Measurements from ENCODE around the gene EFNA5.

The EFNA5 gene

GRCh38 chr5:107567901-107568671 lies 102.7 kb downstream of the EFNA5 start:
- DNase-seq, result peak; percentile 55 to 62

GRCh38 chr5:107566986-107567385 lies 103.8 kb downstream of the EFNA5 start:
- no peak for DNase-seq

GRCh38 chr5:107565791-107566767 lies 104.7 kb downstream of the EFNA5 start:
- no peak for DNase-seq

- no peak for DNase-seq
These were observed 105.8 kb downstream of the EFNA5 start for GRCh38 chr5:107564931-107565372.

DNA sequence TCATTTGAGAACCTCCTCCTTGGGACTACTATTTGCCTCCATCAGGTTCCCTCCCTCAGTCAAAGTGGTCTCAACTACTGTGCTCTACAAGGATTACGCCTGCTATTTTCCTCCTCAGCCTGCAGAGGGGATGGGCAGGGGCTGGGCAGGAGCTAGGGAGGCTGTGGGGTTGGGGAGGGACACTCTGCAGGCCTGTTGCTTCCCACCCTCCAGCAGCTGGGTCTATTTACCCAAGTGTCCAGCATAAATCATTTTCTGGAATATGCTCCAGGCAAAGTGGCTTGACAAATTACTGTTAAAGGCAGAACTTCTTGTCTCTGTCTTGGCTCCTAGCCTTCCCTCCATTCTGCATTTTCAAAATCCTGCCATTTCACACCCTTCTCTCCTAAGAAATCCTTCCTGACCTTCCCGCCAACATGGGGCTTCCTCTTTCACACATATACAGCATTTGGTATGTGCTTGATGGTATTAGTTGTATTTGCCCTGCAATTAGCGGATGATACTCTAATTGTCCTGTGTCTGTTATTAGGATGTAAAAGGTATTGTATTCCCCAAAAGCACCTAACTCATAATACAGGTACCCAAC lies 106.7 kb downstream of the EFNA5 start:
- DNase-seq, result peak; percentile 70 to 78

- no peak for DNase-seq
These were observed 110.4 kb downstream of the EFNA5 start for GRCh38 chr5:107560377-107560776.

DNA sequence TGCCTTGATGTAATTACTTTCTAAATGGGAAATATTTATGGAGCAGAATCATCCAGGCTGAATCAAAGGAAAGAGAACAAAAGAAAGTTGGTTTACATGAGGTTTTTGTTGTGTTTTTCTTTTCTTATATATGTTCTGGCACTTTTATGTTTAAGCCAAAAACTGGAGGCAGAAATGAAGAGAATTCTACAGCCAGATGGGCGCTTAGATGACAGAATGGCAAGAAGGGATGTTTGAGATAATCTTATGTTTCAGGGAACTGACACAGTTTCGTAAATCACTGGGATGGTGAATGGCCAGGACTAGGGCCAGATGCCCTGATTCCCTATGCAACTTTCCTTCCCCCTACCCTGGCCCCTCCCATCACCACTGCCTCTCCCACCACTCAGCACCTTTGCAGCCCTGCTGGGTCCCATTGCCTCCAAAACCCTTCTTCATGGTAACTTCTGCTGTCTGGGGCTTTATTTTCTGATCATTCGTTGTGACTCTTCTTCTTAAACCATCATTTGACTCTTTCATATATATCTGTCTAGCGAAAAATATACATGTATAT lies 111.8 kb downstream of the EFNA5 start:
- DNase-seq, result peak in 1 of 2 experiments; percentile 15

DNA sequence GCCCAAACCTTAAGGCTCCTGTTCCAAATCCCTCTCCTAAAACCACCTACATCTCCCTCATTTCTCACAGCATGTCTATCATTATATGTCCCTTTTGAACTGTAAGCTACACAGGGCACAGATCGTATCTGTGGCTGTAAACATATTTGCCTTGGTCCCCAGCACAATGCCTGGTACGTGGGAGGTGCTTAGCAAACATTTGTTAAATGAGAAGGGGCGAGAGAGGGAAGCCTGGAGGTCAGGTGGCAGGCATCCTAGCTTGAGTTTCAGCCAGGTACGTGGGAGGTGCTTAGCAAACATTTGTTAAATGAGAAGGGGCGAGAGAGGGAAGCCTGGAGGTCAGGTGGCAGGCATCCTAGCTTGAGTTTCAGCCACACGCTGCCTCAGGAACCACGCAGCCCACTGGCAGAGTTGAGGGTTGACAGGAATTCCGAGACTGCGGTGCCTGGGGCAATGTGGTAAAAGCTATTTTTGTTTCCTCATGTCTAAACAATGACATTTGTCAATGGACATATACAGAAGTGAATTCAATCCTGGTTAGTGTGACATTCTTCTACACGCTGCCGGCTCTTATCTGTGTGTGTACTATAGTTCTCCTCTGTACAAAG lies 113.6 kb downstream of the EFNA5 start:
- DNase-seq, result peak in 1 of 2 experiments; percentile 33

- no peak for DNase-seq
These were observed 114.2 kb downstream of the EFNA5 start for GRCh38 chr5:107556575-107556974.

DNA sequence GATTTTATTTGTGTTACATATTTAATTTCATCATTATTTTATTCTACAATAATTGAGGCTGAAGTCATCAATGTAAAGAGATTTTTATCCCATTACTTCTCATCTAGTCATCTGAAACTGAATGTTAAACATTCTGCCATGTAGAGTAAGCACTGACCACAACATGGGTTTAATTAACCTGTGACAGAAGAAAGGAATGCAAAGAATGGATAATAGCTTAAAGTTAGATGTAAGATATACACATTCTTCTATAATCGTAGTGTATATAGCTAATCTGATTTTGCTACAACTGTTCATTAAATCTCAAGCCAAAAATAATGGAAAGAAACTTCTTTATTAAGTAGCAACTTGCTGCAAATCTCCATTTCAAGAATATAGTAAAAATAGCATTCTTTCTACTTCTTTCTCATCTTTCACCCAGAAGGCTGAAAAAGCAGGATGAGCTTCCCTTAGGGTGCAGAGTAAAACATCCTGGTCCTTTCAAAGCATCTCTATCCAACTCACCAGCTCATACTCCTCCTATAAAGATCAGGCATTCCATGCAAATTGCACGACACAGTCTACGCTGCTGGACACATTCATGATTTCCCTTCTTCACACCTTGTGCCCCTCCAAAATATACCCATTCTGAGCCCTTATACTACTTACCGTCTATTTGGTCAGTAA lies 115.2 kb downstream of the EFNA5 start:
- DNase-seq, result no peak

- DNase-seq, result peak in 1 of 2 experiments; percentile 8
These were observed 115.8 kb downstream of the EFNA5 start for GRCh38 chr5:107554776-107555424.

DNA sequence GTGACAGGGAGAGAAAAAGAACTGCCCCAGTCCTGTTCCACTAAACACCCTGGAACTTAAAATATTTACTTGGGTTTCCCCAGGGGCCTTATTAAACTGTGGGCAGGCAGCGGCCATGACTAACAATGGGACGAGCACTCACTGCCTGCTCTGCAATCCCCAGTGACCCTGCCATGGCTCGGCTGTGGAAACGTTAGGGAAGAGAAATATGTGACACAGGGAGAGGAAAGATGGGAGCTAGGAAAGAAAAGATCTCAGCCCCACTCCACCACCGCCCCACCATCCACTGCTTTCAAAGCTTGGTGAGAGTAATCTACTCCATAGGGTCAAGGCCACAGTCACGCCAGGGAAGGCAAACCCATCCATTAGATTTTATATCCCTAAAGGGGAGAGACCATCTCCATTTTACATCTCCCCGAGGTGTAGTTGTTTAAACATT lies 117.6 kb downstream of the EFNA5 start:
- no peak for DNase-seq

DNA sequence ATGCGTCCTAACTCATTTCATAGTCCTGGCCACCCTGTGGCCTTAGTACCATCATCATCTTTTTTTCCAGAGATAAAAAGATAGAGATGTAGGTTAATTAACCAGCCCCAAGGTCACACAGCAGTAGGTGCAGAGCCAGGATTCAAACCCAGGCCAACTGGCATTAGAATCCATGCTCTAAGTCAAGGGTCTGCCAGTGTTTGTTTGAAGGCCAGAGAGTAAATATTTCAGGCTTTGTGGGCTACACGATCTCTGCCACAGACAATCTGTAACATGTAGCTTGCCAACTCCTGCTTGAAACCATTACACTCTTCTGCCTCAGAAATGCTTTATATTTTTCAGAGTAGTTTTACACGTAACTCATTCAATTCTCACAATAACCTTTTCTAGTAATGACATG lies 119.6 kb downstream of the EFNA5 start:
- peak in 1 of 2 experiments; percentile 17 for DNase-seq

DNA sequence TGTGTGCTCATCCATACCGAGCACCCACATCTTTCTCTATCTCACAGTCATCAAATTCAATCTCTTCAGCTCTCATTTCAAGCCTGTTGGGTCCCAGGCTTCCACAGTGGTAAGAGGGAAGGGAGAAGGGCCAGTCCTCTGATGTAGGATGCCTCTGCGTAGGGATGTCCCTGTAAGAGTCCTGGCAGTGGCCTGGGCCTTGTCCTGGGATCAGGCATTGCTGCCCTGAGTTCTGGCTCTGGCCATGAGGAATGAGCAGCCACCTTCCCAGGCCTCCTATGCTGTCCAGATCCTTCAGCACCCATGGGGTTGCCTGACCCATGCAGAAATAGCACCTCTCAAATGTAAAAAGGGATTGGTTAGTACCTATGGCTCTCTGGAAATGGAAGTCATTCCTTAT lies 121.2 kb downstream of the EFNA5 start:
- no peak for DNase-seq

DNA sequence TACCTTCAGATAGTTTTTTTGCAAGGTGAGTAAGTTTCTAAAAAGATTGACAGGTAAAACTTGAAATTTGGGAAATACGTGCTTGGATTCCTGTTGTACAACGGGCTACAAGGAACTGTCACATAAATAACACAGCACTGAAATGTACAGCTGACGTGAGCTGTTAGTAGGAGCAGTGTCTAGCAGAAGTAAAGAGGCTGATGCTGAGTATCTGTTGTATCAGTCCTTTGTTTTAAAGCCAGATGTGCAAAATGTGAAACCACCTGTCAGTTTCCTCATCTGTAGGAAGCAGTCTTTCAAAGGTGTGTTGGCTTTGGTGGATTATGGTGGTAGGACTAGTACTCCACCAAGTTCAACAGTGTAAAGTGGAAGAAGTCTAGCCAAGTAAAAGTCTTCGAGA lies 122.3 kb downstream of the EFNA5 start:
- no peak for DNase-seq

DNA sequence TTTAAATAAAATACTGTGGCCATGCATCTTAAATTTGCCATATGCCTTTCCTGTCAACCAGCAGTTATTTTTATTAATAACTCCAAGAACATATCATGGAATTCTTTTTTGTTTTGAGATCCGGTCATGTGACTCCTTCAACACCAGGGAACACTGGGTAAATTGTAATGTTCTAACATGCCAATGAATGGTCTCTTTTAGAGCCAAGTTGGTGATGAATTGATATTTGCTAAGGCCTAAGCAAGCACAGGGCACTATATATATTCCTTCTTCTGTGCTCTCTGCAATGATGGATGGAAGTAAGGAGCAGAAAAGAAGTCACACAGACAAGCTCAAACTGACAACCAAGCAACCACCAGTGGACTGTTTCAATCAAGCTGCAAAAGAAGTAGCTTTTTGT lies 124.0 kb downstream of the EFNA5 start:
- no peak for DNase-seq

- DNase-seq, result no peak
These were observed 125.3 kb downstream of the EFNA5 start for GRCh38 chr5:107545486-107545885.

DNA sequence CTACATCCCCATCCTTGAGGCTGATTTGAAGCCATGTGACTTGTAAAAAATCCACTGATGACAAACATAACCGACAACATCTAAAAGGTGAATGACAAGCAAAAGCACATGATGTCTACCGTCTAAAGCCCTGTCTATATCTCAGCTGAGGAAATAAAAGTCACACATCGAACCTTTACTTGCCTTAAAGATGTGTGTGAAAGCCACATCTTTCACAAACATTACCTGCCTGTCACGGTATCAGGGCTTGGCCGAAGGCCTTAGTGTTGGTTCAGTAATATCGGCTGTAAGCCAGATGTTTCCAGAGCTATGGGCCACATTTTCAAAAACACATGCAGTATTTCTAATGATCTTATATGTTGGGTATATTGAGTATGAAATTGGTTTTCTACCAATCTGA lies 125.8 kb downstream of the EFNA5 start:
- no peak for DNase-seq

DNA sequence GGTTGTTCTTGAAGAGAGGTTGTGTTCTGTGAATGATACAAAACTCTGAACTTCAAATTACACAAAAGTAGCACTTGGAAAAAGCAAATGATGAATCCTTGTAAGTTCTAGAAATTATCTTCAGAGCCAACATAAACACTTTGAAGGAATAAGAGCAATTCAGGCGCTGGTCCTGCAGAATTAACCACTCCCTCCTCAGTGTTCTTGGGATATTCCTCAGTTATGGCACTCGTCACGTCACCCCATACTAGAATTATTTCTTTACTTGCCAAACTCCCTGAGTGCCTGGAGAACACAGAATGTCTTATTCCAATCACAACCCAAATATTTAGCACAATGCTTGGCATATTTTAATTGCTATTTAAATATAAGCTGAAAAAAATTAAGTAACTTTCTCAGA lies 126.3 kb downstream of the EFNA5 start:
- DNase-seq, result no peak

- DNase-seq, result no peak
These were observed 126.9 kb downstream of the EFNA5 start for GRCh38 chr5:107543868-107544267.

- DNase-seq, result peak; percentile 49 to 78
These were observed 127.9 kb downstream of the EFNA5 start for GRCh38 chr5:107542831-107543231.

Data from SHP77 (cell line).